ENCODE results near the gene ORC6.

ORC6 gene

DNA sequence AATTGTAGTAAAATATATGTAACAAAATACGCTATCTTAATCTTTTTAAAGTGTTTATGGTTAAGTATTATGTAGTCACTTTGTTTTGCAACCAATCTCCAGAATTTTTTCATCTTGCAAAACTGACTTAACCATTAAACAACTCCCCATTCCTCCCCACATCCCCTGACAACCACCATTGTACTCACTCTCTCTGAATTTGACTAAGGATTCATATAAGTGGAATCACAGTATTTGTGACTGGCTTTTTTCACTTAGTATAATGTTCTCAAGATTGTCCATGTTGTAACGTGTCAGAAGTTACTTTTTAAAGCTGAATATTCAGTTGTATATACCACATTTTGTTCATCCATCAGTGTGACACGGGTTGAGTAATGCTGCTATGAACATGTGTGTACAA lies 10.6 kb downstream of the ORC6 start:
- DNase-seq (ENCODE audit: low read depth) = no peak
- H3K4me3 ChIP-seq (ENCODE audit: control insufficient read depth, low read depth, low read length) = no peak overlapping the region
- TF ChIP-seq, protein P1, sequence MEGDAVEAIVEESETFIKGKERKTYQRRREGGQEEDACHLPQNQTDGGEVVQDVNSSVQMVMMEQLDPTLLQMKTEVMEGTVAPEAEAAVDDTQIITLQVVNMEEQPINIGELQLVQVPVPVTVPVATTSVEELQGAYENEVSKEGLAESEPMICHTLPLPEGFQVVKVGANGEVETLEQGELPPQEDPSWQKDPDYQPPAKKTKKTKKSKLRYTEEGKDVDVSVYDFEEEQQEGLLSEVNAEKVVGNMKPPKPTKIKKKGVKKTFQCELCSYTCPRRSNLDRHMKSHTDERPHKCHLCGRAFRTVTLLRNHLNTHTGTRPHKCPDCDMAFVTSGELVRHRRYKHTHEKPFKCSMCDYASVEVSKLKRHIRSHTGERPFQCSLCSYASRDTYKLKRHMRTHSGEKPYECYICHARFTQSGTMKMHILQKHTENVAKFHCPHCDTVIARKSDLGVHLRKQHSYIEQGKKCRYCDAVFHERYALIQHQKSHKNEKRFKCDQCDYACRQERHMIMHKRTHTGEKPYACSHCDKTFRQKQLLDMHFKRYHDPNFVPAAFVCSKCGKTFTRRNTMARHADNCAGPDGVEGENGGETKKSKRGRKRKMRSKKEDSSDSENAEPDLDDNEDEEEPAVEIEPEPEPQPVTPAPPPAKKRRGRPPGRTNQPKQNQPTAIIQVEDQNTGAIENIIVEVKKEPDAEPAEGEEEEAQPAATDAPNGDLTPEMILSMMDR (IDR thresholded peaks at IDR 0.05; ENCODE audit: control insufficient read depth, insufficient read depth, low read depth, low read length, missing control alignments) = no peak

DNA sequence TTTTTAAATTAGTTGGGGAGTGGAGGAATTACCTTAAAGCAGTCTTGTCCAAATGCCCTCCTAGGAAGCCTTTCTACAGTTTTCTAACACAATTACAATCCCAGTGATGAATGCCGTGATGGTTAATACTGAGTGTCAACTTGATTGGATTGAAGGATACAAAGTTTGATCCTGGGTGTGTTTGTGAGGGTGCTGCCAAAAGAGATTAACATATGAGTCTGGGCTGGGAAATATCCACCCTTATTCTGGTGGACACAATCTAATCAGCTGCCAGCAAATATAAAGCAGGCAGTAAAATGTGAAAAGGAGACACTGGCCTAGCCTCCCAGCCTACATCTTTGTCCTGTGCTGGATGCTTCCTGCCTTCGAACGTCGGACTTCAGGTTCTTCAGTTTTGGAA lies 12.2 kb downstream of the ORC6 start:
- H3K4me3 ChIP-seq (ENCODE audit: control insufficient read depth, low read depth, low read length) = no peak overlapping the region

DNA sequence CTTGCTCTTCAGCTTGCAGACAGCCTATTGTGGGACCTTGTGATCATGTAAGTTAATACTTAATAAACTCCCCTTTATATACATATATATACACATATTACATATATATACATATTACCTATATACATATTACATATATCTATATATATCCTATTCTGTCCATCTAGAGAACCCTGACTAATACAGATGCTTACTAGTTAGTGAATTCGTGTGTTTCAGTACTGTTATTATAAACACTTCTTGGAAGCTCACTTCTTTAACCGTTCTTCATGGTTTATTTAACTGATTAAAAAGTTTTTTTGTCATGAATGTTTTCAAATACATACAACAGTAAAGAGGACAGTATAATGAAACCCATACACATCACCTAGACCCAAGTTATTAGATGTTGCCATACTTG lies 12.6 kb downstream of the ORC6 start:
- H3K4me3 ChIP-seq (ENCODE audit: control insufficient read depth, low read depth, low read length) = no peak overlapping the region
- no peak for DNase-seq (ENCODE audit: low read depth)
- TF ChIP-seq, protein P1 (IDR thresholded peaks at IDR 0.05; ENCODE audit: control insufficient read depth, insufficient read depth, low read depth, low read length, missing control alignments) = no peak

More for the DNA sequence above, 12.2 kb downstream of the ORC6 start:
- no peak for DNase-seq (ENCODE audit: low read depth)
- TF ChIP-seq, protein P1 (IDR thresholded peaks at IDR 0.05; ENCODE audit: control insufficient read depth, insufficient read depth, low read depth, low read length, missing control alignments) = no peak

DNA sequence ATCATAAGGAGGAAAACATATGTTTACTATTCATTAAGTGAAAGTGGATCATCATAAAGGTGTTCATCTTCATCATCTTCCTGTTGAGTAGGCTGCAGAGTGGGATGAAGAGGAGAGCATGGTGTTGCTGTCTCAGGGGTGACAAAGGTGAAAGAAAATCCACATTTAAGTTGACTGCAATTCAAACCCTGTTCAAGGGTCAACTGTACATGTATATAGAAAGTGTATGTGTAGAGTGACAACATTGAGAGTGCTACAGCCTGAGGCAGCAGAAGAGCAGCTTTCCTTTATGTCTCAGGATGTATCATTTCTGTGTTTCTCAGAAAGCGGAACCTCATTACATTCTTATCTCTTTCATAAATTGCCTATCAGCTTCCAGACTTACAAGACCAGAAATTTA lies 17.2 kb downstream of the ORC6 start:
- TF ChIP-seq, protein P1 (IDR thresholded peaks at IDR 0.05; ENCODE audit: control insufficient read depth, insufficient read depth, low read depth, low read length, missing control alignments) = no peak
- H3K4me3 ChIP-seq (ENCODE audit: control insufficient read depth, low read depth, low read length) = no peak overlapping the region
- DNase-seq (ENCODE audit: low read depth) = no peak

DNA sequence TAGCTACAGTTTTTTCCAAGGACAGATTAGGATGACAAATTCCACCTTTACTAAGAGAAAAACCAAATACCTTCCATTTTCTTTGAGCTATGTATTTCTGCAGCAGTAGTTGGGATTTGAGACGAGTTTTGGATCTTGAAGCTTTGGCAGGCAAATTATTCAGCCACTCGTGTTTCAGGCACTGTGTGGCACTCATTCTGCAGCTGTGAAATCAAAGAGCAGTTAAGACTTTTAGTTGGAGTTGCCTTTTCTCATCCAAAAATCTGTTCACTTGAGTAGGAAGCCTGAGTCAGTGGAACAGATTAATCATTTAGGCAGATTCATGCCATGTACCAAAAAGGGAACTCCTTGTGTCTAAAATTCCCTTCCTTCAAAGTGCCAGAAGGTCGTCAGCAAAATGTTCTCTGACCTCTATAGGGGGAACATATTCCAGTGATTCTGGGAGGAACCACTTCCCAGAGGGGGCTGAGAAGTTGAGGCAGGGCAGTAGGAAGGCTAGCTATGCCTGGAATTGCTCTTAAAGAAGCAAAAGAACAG lies 20.1 kb downstream of the ORC6 start:
- H3K4me3 ChIP-seq (ENCODE audit: control insufficient read depth, low read depth, low read length) = no peak overlapping the region
- DNase-seq (ENCODE audit: low read depth) = no peak
- TF ChIP-seq, protein P1 (IDR thresholded peaks at IDR 0.05; ENCODE audit: control insufficient read depth, insufficient read depth, low read depth, low read length, missing control alignments) = no peak

DNA sequence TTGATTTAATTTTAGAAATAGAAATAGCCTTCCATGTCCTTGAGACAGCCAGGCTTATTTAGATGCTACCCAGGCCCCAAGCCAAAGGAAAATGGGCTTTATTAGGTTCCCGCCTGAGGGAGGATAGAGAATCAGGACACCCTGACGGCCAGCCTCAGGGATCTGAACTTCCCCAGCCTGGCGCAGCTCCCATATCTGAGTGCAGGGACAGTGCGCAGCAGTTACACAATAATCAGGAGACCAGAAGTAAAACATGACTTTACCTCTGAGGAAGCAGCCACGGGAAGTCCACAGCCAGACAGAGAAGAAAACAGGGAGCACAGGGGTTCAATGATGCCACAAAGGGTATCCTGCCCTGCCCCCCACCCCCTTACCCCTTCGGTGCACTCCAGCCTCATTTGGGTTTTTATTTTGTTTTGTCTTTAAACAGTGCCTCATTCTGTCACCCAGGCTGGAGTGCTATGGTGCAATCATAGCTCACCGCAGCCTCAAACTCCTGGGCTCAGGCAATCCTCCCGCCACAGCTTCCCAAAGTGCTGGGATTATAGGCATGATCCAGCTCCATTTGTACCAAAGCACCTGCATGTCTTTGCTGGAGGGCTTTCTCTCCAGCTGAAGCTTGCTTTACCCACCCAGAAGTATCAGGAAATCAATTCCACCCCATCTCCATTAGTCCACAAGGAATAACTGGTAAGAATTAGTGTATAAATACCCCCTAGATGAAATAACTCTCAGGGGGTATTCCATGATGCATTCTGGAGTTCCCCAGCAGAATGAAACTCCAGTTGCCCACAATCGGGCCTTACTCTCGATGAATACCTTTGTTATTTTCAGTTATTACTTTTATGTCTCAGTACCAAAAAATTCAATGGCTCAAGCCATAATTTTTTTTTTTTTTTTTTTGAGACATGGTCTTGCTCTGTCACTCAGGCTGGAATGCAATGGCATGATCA lies 21.9 kb downstream of the ORC6 start:
- H3K4me3 ChIP-seq (ENCODE audit: control insufficient read depth, low read depth, low read length) = no peak overlapping the region
- TF ChIP-seq, protein P1 (IDR thresholded peaks at IDR 0.05; ENCODE audit: control insufficient read depth, insufficient read depth, low read depth, low read length, missing control alignments) = no peak
- no peak for DNase-seq (ENCODE audit: low read depth)

Measured in AG09309 (cell line).